Tibial artery (tissue), 4 donors: ENCODE results near the gene OCA2.

Experiments
- DNase-seq, 2 donors: peaks; one replicate each; pipeline ENCODE4 v3.0.0-alpha.2; 2019
- H3K27ac ChIP-seq, 2 donors: fragments of 200-600 bp; sonication (generic) in 1 of 2; 1 replicate in 1 of 2; 2 replicates in 1 of 2; pipeline ENCODE4 v1.5.1; 2018 to 2019; ENCODE audit warnings: mild to moderate bottlenecking in 1 of 2
- H3K27me3 ChIP-seq, 2 donors: fragments of 200-600 bp; sonication (generic) in 1 of 2; one replicate each; pipeline versions ENCODE4 v1.5.1 to v1.6.0; 2016 to 2019
- H3K36me3 ChIP-seq, 3 donors: fragments of 200-600 bp; sonication (generic) in 2 of 3; one replicate each; pipeline ENCODE4 v1.5.1; 2016 to 2019; ENCODE audit warnings: mild to moderate bottlenecking in 2 of 3
- H3K4me1 ChIP-seq, 4 donors: fragments of 200-600 bp; sonication (generic) in 2 of 4; 1 replicate in 3 of 4; 2 replicates in 1 of 4; pipeline ENCODE4 v1.5.1; 2016 to 2019
- H3K4me3 ChIP-seq, 2 donors: fragments of 200-600 bp; sonication (generic) in 1 of 2; 1 replicate in 1 of 2; 2 replicates in 1 of 2; pipeline ENCODE4 v1.5.1; 2018 to 2019; ENCODE audit warnings: mild to moderate bottlenecking in 2 of 2
- H3K9me3 ChIP-seq, 3 donors: fragments of 200-600 bp; sonication (generic) in 1 of 3; one replicate each; pipeline ENCODE4 v1.5.1; 2016 to 2019
- CTCF ChIP-seq, 2 experiments: fragments of 200-600 bp in 1 of 2; fragments of 450-650 bp in 1 of 2; IDR thresholded peaks; one replicate each; pipeline ENCODE4 v1.5.1; 2017 to 2019; ENCODE audit warnings: antibody characterized with exemption in 2 of 2, mild to moderate bottlenecking in 1 of 2, moderate library complexity in 1 of 2
- intact Hi-C: fragments of 100-400 bp; cut with DNase I; formaldehyde crosslinking; loops from one replicate; pipeline ENCODE4 v1.15.0; 2023; ENCODE audit warnings: low total_unique reads

The OCA2 gene

DNA sequence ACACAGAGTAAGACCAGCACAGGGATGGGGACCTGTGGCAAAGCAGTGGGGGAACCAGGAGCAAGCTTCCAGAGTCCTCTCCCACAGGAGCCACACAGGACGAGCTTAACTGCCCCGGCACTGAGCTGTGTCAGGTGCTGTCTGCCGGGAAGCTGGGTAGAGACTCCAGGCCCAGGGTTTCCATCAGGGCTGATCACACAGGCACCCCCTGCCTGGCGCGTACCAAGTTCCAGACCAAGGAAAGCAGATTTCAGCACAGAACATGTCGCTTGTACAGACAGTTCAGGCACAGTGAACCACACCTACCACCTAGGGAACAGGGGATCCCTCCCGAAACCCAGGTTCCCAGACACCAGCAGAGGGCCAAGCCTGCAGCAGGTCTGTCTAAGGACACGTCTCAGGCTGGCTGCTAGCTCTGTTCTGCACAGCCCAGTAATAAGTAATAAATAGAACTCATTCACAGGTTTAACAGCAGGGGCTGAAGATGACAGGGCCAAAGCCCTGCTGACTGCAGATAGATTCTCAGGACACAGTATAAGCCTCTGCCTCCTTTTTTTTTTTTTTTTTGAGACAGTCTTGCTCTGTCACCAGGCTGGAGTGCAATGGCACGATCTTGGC, 30.2 kb upstream of the OCA2 start:
- Histone ChIP-seq H3K4me1 (peaks cover 0 to 18% (median 5%) of the 10 kb centered on the region in 4 donors), H3K27ac (no peak overlapping the region), H3K27me3 (no peaks in the 10 kb centered on the region), H3K4me3 (no peak overlapping the region), H3K36me3 (peaks cover 12 to 67% (median 29%) of the 10 kb centered on the region in 3 donors), H3K9me3 (no peaks in the 10 kb centered on the region)
- DNase-seq = no peak
- intact Hi-C loops = loop anchor here (10.0 kb wide), 1 partner anchor 105 kb away; no protein-coding TSS in a partner anchor
- TF ChIP-seq CTCF (IDR thresholded peaks at IDR 0.05) = no peak

GRCh38 chr15:28128031-28128430, 28.9 kb upstream of the OCA2 start:
- no peak for TF ChIP-seq CTCF (IDR thresholded peaks at IDR 0.05)
- Histone ChIP-seq H3K4me3 (no peak overlapping the region), H3K9me3 (no peaks in the 10 kb centered on the region), H3K36me3 (peaks cover 12 to 79% (median 29%) of the 10 kb centered on the region in 3 donors), H3K27ac (no peak overlapping the region), H3K4me1 (peaks cover 0 to 8% (median 2%) of the 10 kb centered on the region in 4 donors), H3K27me3 (no peaks in the 10 kb centered on the region)
- peak in 1 of 2 donors; percentile 64 for DNase-seq
- intact Hi-C loops = loop anchor here (10.0 kb wide), 1 partner anchor 103 kb away; no protein-coding TSS in a partner anchor

DNA sequence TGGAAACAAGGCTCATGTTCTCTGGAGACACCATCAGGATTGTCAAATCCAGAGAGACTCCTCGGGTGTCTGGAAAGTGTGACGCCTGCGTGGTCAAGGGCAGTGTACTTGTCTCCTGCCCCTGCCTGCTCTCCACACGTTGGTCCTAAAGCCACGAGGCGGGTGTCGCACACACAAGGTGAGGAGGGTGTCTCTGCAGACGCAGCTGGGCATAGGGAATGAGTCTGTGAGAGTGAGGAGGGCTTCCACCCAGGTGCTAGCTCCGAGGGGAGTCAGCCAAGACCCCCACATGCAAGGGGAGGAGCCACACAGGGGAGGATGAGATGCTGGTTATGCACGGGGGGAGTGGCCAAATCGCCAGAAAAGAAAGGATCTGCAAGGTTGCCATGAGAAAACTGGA, 27.9 kb upstream of the OCA2 start:
- intact Hi-C loops = loop anchor here (10.0 kb wide), 1 partner anchor 102 kb away; no protein-coding TSS in a partner anchor
- Histone ChIP-seq H3K4me1 (no peaks in the 10 kb centered on the region), H3K27me3 (no peaks in the 10 kb centered on the region), H3K9me3 (no peaks in the 10 kb centered on the region), H3K36me3 (peaks cover 9 to 80% (median 33%) of the 10 kb centered on the region in 3 donors), H3K4me3 (no peak overlapping the region), H3K27ac (no peak overlapping the region)
- TF ChIP-seq CTCF (IDR thresholded peaks at IDR 0.05) = no peak
- DNase-seq = no peak

DNA sequence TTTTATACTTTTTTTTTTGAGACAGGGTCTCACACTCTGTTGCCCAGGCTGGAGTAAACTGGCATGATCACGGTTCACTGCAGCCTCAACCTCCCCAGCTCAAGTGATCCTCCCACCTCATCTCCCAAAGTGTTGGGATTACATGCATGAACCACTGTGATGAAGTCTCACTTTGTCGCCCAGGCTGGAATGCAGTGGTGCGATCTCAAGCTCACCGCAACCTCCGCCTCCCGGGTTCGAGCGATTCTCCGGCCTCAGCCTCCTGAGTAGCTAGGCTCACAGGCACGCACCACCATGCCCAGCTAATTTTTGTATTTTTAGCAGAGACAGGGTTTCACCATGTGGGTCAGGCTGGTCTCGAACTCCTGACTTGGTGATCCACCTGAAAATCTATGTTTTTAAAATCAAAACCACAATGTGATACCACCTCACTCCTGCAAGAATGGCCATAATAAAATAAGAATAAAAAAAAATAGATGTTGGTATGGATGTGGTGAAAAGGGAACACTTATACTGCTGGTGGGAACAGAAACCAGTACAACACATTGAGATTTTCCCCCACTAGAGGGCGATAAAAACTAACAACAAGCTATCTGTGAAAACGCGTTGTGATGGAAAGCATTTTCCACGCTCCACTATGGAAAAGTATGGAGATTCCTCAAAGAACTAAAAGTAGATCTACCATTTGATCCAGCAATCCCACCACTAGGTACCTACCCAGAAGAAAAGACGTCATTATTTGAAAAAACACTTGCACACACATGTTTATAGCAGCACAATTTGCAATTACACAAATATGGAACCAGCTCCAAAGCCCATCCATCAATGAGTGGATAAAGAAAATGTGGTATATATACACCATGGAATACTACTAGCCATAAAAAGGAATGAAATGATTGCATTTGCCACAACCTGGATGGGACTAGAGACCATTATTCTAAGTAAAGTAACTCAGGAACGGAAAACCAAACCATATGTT, 26.8 kb upstream of the OCA2 start:
- no peaks in the 10 kb centered on the region for H3K4me1 ChIP-seq
- H3K27me3 ChIP-seq = no peaks in the 10 kb centered on the region
- H3K36me3 ChIP-seq = peaks cover 1 to 78% (median 30%) of the 10 kb centered on the region in 3 donors
- TF ChIP-seq CTCF (IDR thresholded peaks at IDR 0.05) = peak; percentile 54 to 60
- DNase-seq = peak in 1 of 2 donors; percentile 42
- H3K27ac ChIP-seq = no peak overlapping the region
- H3K4me3 ChIP-seq = no peak overlapping the region
- no peaks in the 10 kb centered on the region for H3K9me3 ChIP-seq
- intact Hi-C loops = loop anchor here (10.0 kb wide), 1 partner anchor 101 kb away; no protein-coding TSS in a partner anchor

GRCh38 chr15:28124841-28125240, 25.7 kb upstream of the OCA2 start:
- H3K4me1 ChIP-seq = no peaks in the 10 kb centered on the region
- intact Hi-C loops = loop anchor here (5.0 to 10.0 kb wide), 2 partner anchors 38 to 100 kb away; no protein-coding TSS in a partner anchor
- H3K27ac ChIP-seq = no peak overlapping the region
- H3K36me3 ChIP-seq = peaks cover 13 to 78% (median 30%) of the 10 kb centered on the region in 3 donors
- no peaks in the 10 kb centered on the region for H3K27me3 ChIP-seq
- DNase-seq = no peak
- no peak overlapping the region for H3K4me3 ChIP-seq
- no peaks in the 10 kb centered on the region for H3K9me3 ChIP-seq
- TF ChIP-seq CTCF (IDR thresholded peaks at IDR 0.05) = no peak
